Natural killer cell (primary cell): ENCODE results near the gene THPO. TPM values are rescaled to one million over a fixed set of nuclear protein-coding genes. Genes with fewer than 3 reads are reported as not detected.

Experiments
- ATAC-seq, 3 donors: fragments of 150-1000 bp in 2 of 3; fragments of 200-7000 bp in 1 of 3; cut with Tn5 transposase; 1 replicate in 1 of 3; 2 replicates in 2 of 3; pipeline ENCODE4 v1.10.0; 2021; ENCODE audit warnings: mild to moderate bottlenecking in 2 of 3, moderate library complexity in 2 of 3
- DNase-seq, 2 donors: peaks; one replicate each; pipeline versions ENCODE4 v3.0.0 to v3.0.0-alpha.2; 2013 to 2021; ENCODE audit warnings: mixed read lengths in 1 of 2
- H3K27ac ChIP-seq: one replicate; pipeline ENCODE4 v1.5.1; 2013; ENCODE audit warnings: mild to moderate bottlenecking, low read length
- H3K27me3 ChIP-seq: one replicate; pipeline ENCODE4 v1.6.1; 2013; ENCODE audit warnings: low read length; ENCODE audit not compliant: control insufficient read depth, insufficient read depth
- H3K36me3 ChIP-seq: one replicate; pipeline ENCODE4 v1.6.1; 2013; ENCODE audit warnings: low read length; ENCODE audit not compliant: control insufficient read depth, insufficient read depth
- H3K4me1 ChIP-seq: one replicate; pipeline ENCODE4 v1.6.1; 2013; ENCODE audit warnings: low read length; ENCODE audit not compliant: control insufficient read depth, insufficient read depth
- H3K4me3 ChIP-seq: one replicate; pipeline ENCODE4 v1.5.1; 2013; ENCODE audit warnings: low read length
- H3K9me3 ChIP-seq: one replicate; pipeline ENCODE4 v1.6.1; 2013; ENCODE audit warnings: low read length; ENCODE audit not compliant: control insufficient read depth, insufficient read depth
- H3K27ac Mint-ChIP-seq, 2 donors: one replicate each; pipeline ENCODE4 v1.8.0; 2022; ENCODE audit warnings: mild to moderate bottlenecking in 2 of 2, mixed read lengths in 2 of 2, moderate library complexity in 1 of 2
- H3K27me3 Mint-ChIP-seq, 2 donors: one replicate each; pipeline ENCODE4 v1.8.0; 2022; ENCODE audit warnings: low read depth in 2 of 2, mixed read lengths in 2 of 2
- H3K36me3 Mint-ChIP-seq: one replicate; pipeline ENCODE4 v1.8.0; 2022; ENCODE audit warnings: mixed read lengths
- H3K4me1 Mint-ChIP-seq, 2 donors: one replicate each; pipeline ENCODE4 v1.8.0; 2022; ENCODE audit warnings: mixed read lengths in 2 of 2
- H3K4me3 Mint-ChIP-seq: one replicate; pipeline ENCODE4 v1.8.0; 2022; ENCODE audit warnings: mild to moderate bottlenecking, moderate library complexity, mixed read lengths
- H3K9me3 Mint-ChIP-seq, 2 donors: one replicate each; pipeline ENCODE4 v1.8.0; 2022; ENCODE audit warnings: mixed read lengths in 2 of 2
- CTCF ChIP-seq: fragments of 200-600 bp; IDR thresholded peaks from one replicate; pipeline ENCODE4 v1.8.0; 2022; ENCODE audit warnings: antibody characterized with exemption
- WGBS: methylation state at CpG from one replicate; pipeline ENCODE4 v1.1.7; 2013; ENCODE audit warnings: missing lambda C conversion rate; ENCODE audit not compliant: insufficient coverage; 5-methylcytosine and 5-hydroxymethylcytosine counted together
- intact Hi-C: fragments of 100-400 bp; cut with micrococcal nuclease; formaldehyde crosslinking; loops from one replicate; pipeline ENCODE4 v1.14.2; 2022
- total RNA-seq, 4 donors: library from RNA; stranded (reverse); fragments of 120-200 nt in 1 of 4; gene quantifications; one replicate each; pipeline versions ENCODE4 v1.2.3 to v1.2.4, GENCODE V29; 2013 to 2022

The THPO gene
- total RNA-seq, 3 donors from 2014 or later (not counting 1 experiment from before 2014, with no cell fraction given) = not detected

- Histone ChIP-seq H3K27ac (peak within 1 kb of the TSS; percentile 86), H3K4me3 (peak within 1 kb of the TSS; percentile 57), H3K4me1 (peaks cover 32% of the 10 kb centered on the region), H3K9me3 (no peaks in the 10 kb centered on the region), H3K27me3 (no peaks in the 10 kb centered on the region), H3K36me3 (peaks cover 1% of the 10 kb centered on the region)
- H3K4me1 Mint-ChIP-seq = peaks cover 19 to 43% of the 10 kb centered on the region in 2 donors
- H3K27me3 Mint-ChIP-seq = peaks cover 0 to 3% of the 10 kb centered on the region in 2 donors
- no peak for TF ChIP-seq CTCF
- no peaks in the 10 kb centered on the region for H3K9me3 Mint-ChIP-seq
- peak; percentile 49 to 56 for DNase-seq
- H3K36me3 Mint-ChIP-seq = no peaks in the 10 kb centered on the region
- WGBS = under 1% methylated on average over 56 of the region's 56 CpGs
- peak within 1 kb of the TSS; percentile 96 to 97 for H3K27ac Mint-ChIP-seq
- intact Hi-C loops = no loop called here
- ATAC-seq = peak; percentile 46 to 58 (median 54)
- H3K4me3 Mint-ChIP-seq = peak within 1 kb of the TSS; percentile 92
Measured at GRCh38 chr3:184361532-184361931, 16.5 kb downstream of the THPO start, which contains the start of the genes CLCN2 and POLR2H. Gene CLCN2 (minus strand): TSS chr3:184361605. CDS start chr3:184361479, 126 bp downstream. Gene POLR2H (plus strand): TSS chr3:184361710. CDS start chr3:184363493, 1,783 bp downstream.

- H3K27me3 Mint-ChIP-seq = peaks cover 0 to 3% of the 10 kb centered on the region in 2 donors
- peak overlapping the region; percentile 81 for H3K4me3 Mint-ChIP-seq
- Histone ChIP-seq H3K27ac (no peak overlapping the region), H3K27me3 (no peaks in the 10 kb centered on the region), H3K36me3 (no peaks in the 10 kb centered on the region), H3K4me3 (peak overlapping the region; percentile 36), H3K4me1 (peaks cover 32% of the 10 kb centered on the region), H3K9me3 (no peaks in the 10 kb centered on the region)
- DNase-seq (no peak), ATAC-seq (no peak)
- peaks cover 19 to 43% of the 10 kb centered on the region in 2 donors for H3K4me1 Mint-ChIP-seq
- H3K27ac Mint-ChIP-seq = peak overlapping the region in 1 of 2 donors; percentile 97
- no peaks in the 10 kb centered on the region for H3K9me3 Mint-ChIP-seq
- H3K36me3 Mint-ChIP-seq = no peaks in the 10 kb centered on the region
- intact Hi-C loops = no loop called here
- 13% methylated on average over 24 of the region's 24 CpGs for WGBS
- no peak for TF ChIP-seq CTCF
Measured at GRCh38 chr3:184360929-184361531, 17.0 kb downstream of the THPO start.

- peaks cover 0 to 3% of the 10 kb centered on the region in 2 donors for H3K27me3 Mint-ChIP-seq
- no peaks in the 10 kb centered on the region for H3K36me3 Mint-ChIP-seq
- ATAC-seq = no peak
- no peak overlapping the region for H3K4me3 ChIP-seq
- H3K36me3 ChIP-seq = no peaks in the 10 kb centered on the region
- no peaks in the 10 kb centered on the region for H3K27me3 ChIP-seq
- intact Hi-C loops = no loop called here
- no peaks in the 10 kb centered on the region for H3K9me3 ChIP-seq
- H3K27ac ChIP-seq = no peak overlapping the region
- no peak for TF ChIP-seq CTCF
- peak overlapping the region; percentile 81 for H3K4me3 Mint-ChIP-seq
- H3K4me1 Mint-ChIP-seq = peaks cover 19 to 43% of the 10 kb centered on the region in 2 donors
- DNase-seq = no peak
- no peaks in the 10 kb centered on the region for H3K9me3 Mint-ChIP-seq
- peak overlapping the region in 1 of 2 donors; percentile 79 for H3K27ac Mint-ChIP-seq
- peaks cover 32% of the 10 kb centered on the region for H3K4me1 ChIP-seq
- WGBS = 94% methylated on average over 10 of the region's 12 CpGs
Measured at GRCh38 chr3:184360070-184360928, 17.7 kb downstream of the THPO start.
